Calu3 (cell line): Measurements from ENCODE around the gene GPNMB. TPM values are rescaled to one million over a fixed set of nuclear protein-coding genes. Genes with fewer than 3 reads are reported as not detected.

ENCODE experiments used
- BruUV-seq: library from RNA; stranded (reverse); fragments of 400-500 nt; replicated peaks from 2 replicates; lab custom pipeline; 2021; lab: Mats Ljungman, UMichigan
- CTCF ChIA-PET: fragments of 300-600 bp; sonication (Branson Sonifier 250); formaldehyde crosslinking; loops from one replicate; lab custom pipeline; 2022; ENCODE audit warnings: antibody characterized with exemption; lab: Charles Lee
- DNase-seq: peaks from one replicate; pipeline ENCODE4 v3.0.0; 2022
- H3K27ac Mint-ChIP-seq: one replicate; pipeline ENCODE4 v1.8.0; 2022; ENCODE audit warnings: mixed read lengths; ENCODE audit not compliant: unreplicated experiment
- H3K27me3 Mint-ChIP-seq: one replicate; pipeline ENCODE4 v1.8.0; 2022; ENCODE audit warnings: mixed read lengths; ENCODE audit not compliant: unreplicated experiment
- H3K36me3 Mint-ChIP-seq: one replicate; pipeline ENCODE4 v1.8.0; 2022; ENCODE audit warnings: mild to moderate bottlenecking, moderate library complexity, mixed read lengths; ENCODE audit not compliant: insufficient read depth, unreplicated experiment
- H3K4me1 Mint-ChIP-seq: one replicate; pipeline ENCODE4 v1.8.0; 2022; ENCODE audit warnings: mild to moderate bottlenecking, low read depth, mixed read lengths; ENCODE audit not compliant: unreplicated experiment
- H3K4me3 Mint-ChIP-seq: one replicate; pipeline ENCODE4 v1.8.0; 2022; ENCODE audit warnings: mild to moderate bottlenecking, low read depth, moderate library complexity, mixed read lengths; ENCODE audit not compliant: unreplicated experiment
- H3K9me3 Mint-ChIP-seq: one replicate; pipeline ENCODE4 v1.8.0; 2022; ENCODE audit warnings: low read depth, mixed read lengths; ENCODE audit not compliant: unreplicated experiment
- intact Hi-C: fragments of 100-400 bp; cut with micrococcal nuclease; formaldehyde crosslinking; loops from one replicate; pipeline ENCODE4 v1.10.0; 2022; ENCODE audit not compliant: unreplicated experiment
- total RNA-seq: library from RNA; stranded (reverse); gene quantifications from 2 replicates; pipeline ENCODE4 v1.2.3, GENCODE V29; 2022
- TF ChIP-seq, protein P1 (sequence below): fragments of 200-600 bp; IDR thresholded peaks from one replicate; pipeline ENCODE4 v1.8.0; 2022; ENCODE audit warnings: antibody characterized with exemption; ENCODE audit not compliant: unreplicated experiment

Gene GPNMB
- total RNA-seq, 1 experiment from 2014 or later: 5.8 TPM

DNA sequence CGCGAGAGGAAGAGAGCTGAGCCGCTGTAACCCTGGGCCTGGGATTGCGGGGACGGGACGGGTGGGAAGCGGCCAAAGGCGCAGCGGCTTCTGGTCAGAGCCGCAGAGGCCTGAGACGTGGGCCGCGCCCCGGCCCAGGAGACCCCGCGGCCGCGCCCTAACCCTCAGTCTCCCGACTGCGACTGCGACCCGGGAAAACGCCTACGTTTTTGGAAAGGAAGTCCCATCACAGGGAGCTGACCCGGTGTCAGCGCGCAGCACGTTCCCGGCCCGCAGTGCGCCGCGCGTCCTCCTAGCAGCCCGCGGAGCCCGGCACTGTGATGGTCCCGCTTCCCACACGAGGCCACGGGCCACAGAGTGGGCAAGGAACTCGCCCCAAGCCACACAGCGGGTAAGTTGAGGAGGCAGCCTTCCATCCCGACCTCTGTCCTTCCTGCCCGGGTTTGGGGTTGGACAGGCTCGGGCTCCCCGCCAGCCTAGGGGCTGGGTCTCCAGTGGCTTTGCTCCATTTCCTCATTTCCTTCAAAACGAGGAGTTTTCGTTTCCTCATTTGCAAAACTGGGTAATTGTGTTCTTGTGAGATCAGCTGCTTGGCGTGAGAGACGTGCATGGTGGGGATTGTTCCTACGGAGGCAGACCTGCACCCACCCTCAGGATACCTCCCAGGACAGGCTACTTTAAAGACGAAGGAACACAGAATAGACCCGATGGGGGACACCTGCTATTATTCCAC lies 1.2 kb downstream of the GPNMB start:
- peaks cover 6% of the 10 kb centered on the region for H3K36me3 Mint-ChIP-seq
- intact Hi-C loops: loop anchor here (10.0 kb wide), 1 partner anchor 163 kb away; no protein-coding TSS in a partner anchor
- no peak for DNase-seq
- no TSS peak for BruUV-seq
- TF ChIP-seq, protein P1, sequence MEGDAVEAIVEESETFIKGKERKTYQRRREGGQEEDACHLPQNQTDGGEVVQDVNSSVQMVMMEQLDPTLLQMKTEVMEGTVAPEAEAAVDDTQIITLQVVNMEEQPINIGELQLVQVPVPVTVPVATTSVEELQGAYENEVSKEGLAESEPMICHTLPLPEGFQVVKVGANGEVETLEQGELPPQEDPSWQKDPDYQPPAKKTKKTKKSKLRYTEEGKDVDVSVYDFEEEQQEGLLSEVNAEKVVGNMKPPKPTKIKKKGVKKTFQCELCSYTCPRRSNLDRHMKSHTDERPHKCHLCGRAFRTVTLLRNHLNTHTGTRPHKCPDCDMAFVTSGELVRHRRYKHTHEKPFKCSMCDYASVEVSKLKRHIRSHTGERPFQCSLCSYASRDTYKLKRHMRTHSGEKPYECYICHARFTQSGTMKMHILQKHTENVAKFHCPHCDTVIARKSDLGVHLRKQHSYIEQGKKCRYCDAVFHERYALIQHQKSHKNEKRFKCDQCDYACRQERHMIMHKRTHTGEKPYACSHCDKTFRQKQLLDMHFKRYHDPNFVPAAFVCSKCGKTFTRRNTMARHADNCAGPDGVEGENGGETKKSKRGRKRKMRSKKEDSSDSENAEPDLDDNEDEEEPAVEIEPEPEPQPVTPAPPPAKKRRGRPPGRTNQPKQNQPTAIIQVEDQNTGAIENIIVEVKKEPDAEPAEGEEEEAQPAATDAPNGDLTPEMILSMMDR: no peak
- no peak overlapping the region for H3K27ac Mint-ChIP-seq
- peaks cover 18% of the 10 kb centered on the region for H3K4me1 Mint-ChIP-seq
- H3K9me3 Mint-ChIP-seq: peaks cover 5% of the 10 kb centered on the region
- no peak overlapping the region for H3K4me3 Mint-ChIP-seq
- CTCF ChIA-PET: interaction anchor here (0.6 kb wide), 1 partner anchor 374 kb away, joined by 3 read pairs; no protein-coding TSS in a partner anchor
- H3K27me3 Mint-ChIP-seq: peaks cover 29% of the 10 kb centered on the region

DNA sequence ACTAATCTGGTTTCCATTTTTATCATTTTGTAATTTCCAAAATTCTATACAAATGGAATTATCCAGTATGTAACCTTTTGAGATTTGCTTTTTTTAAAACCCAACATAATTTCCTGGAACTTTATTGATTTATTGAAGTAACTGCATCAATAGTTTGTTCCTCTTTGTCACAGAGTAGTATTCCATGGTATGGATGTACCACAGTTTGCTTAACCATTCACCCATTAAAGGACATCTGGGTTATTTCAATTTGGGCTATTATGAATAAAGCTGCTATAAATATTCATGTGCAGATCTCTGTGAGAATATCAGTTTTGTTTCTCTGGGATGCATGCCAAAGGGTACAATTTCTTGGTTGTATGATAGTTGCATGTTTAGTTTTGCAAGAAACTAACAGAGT lies 2.9 kb downstream of the GPNMB start:
- H3K4me1 Mint-ChIP-seq: peaks cover 18% of the 10 kb centered on the region
- H3K27ac Mint-ChIP-seq: no peak overlapping the region
- intact Hi-C loops: loop anchor here (10.0 kb wide), 1 partner anchor 165 kb away; no protein-coding TSS in a partner anchor
- DNase-seq: no peak
- TF ChIP-seq, protein P1: no peak
- no peak overlapping the region for H3K4me3 Mint-ChIP-seq
- H3K36me3 Mint-ChIP-seq: peaks cover 6% of the 10 kb centered on the region
- peaks cover 40% of the 10 kb centered on the region for H3K27me3 Mint-ChIP-seq
- CTCF ChIA-PET: interaction anchor here (1.1 kb wide), 1 partner anchor 163 kb away, joined by 3 read pairs; no protein-coding TSS in a partner anchor
- H3K9me3 Mint-ChIP-seq: peaks cover 5% of the 10 kb centered on the region
- no TSS peak for BruUV-seq

DNA sequence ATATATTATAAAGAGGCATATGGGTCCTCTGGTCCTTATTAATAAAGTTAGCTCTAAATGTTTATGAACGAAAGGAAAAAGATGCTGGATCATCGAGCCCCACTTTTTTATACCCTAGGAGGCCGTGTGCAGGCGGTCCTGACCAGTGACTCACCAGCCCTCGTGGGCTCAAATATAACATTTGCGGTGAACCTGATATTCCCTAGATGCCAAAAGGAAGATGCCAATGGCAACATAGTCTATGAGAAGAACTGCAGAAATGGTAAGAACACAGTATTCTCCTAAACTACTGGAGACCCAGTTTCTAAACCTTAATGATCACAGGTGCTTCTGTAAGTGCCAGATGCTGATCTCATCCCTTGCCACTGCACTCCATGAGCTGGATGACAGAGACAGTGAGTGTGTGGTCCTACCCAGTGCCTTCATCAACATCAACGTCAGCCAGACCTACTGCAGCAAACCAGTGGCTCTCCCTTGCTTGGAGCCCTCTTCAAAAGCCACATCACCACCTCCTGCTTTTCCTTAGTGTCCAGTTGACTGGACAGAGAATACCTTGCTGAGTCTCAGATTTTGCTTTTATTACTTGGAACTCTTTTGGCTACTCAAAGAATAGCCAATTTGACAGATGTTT lies 7.6 kb downstream of the GPNMB start:
- DNase-seq: no peak
- Mint-ChIP-seq H3K9me3 (peaks cover 5% of the 10 kb centered on the region), H3K27me3 (peaks cover 67% of the 10 kb centered on the region), H3K36me3 (no peaks in the 10 kb centered on the region), H3K27ac (no peak overlapping the region), H3K4me3 (no peak overlapping the region), H3K4me1 (no peaks in the 10 kb centered on the region)
- TF ChIP-seq, protein P1: no peak
- CTCF ChIA-PET: no interaction called here
- intact Hi-C loops: no loop called here
- BruUV-seq: no TSS peak

- no TSS peak for BruUV-seq
- H3K27ac Mint-ChIP-seq: no peak overlapping the region
- peaks cover 3% of the 10 kb centered on the region for H3K9me3 Mint-ChIP-seq
- H3K27me3 Mint-ChIP-seq: peaks cover 58% of the 10 kb centered on the region
- TF ChIP-seq, protein P1: no peak
- DNase-seq: no peak
- CTCF ChIA-PET: no interaction called here
- H3K4me3 Mint-ChIP-seq: no peak overlapping the region
- no peaks in the 10 kb centered on the region for H3K4me1 Mint-ChIP-seq
- intact Hi-C loops: no loop called here
- H3K36me3 Mint-ChIP-seq: no peaks in the 10 kb centered on the region
Measured at GRCh38 chr7:23256731-23257130, 10.2 kb downstream of the GPNMB start.
